ENCODE results near the gene LIN37.

Gene LIN37

GRCh38 chr19:35776102-35776788 is 27.9 kb downstream of the LIN37 start:
- no peak for DNase-seq

GRCh38 chr19:35777086-35777841 is 28.9 kb downstream of the LIN37 start:
- DNase-seq, result no peak

- no peak for DNase-seq
Measured at GRCh38 chr19:35777961-35778360, 29.6 kb downstream of the LIN37 start.

GRCh38 chr19:35779033-35779432 is 30.7 kb downstream of the LIN37 start:
- no peak for DNase-seq

GRCh38 chr19:35780058-35780457 is 31.7 kb downstream of the LIN37 start:
- no peak for DNase-seq

GRCh38 chr19:35780717-35781116 is 32.3 kb downstream of the LIN37 start:
- no peak for DNase-seq

GRCh38 chr19:35781650-35782049 is 33.3 kb downstream of the LIN37 start:
- no peak for DNase-seq

- DNase-seq, result no peak
Measured at GRCh38 chr19:35782589-35782988, 34.2 kb downstream of the LIN37 start.

GRCh38 chr19:35783469-35784434 is 35.4 kb downstream of the LIN37 start:
- no peak for DNase-seq

- DNase-seq, result no peak
Measured at GRCh38 chr19:35784503-35785338, 36.3 kb downstream of the LIN37 start.

- no peak for DNase-seq
Measured at GRCh38 chr19:35785339-35785627, 36.9 kb downstream of the LIN37 start.

GRCh38 chr19:35786299-35787160 is 38.2 kb downstream of the LIN37 start:
- DNase-seq, result no peak

- DNase-seq, result no peak
Measured at GRCh38 chr19:35787227-35787799, 38.9 kb downstream of the LIN37 start.

GRCh38 chr19:35788205-35788960 is 40.0 kb downstream of the LIN37 start:
- DNase-seq, result no peak

- DNase-seq, result no peak
Measured at GRCh38 chr19:35789195-35789977, 41.0 kb downstream of the LIN37 start.

- DNase-seq, result no peak
Measured at GRCh38 chr19:35789978-35790944, 41.9 kb downstream of the LIN37 start.

- DNase-seq, result peak; percentile 73
Measured at GRCh38 chr19:35790981-35791813, 42.8 kb downstream of the LIN37 start.

Data from NCI-H146 (cell line).